Esophagus muscularis mucosa (tissue), 3 donors: ENCODE measurements around the gene AP3D1.

Source experiments
- POLR2AphosphoS5 ChIP-seq, 2 donors: sonication (generic); formaldehyde crosslinking; IDR thresholded peaks; one replicate each; pipeline ENCODE4 v1.6.1; 2017; ENCODE audit warnings: antibody characterized with exemption in 2 of 2
- TF ChIP-seq, protein P1 (sequence below), 3 experiments: fragments of 200-600 bp in 2 of 3; fragments of 450-650 bp in 1 of 3; sonication (generic) in 2 of 3; IDR thresholded peaks; one replicate each; pipeline ENCODE4 v1.5.1; 2017 to 2019; ENCODE audit warnings: antibody characterized with exemption in 3 of 3, mild to moderate bottlenecking in 2 of 3, moderate library complexity in 1 of 3

DNA sequence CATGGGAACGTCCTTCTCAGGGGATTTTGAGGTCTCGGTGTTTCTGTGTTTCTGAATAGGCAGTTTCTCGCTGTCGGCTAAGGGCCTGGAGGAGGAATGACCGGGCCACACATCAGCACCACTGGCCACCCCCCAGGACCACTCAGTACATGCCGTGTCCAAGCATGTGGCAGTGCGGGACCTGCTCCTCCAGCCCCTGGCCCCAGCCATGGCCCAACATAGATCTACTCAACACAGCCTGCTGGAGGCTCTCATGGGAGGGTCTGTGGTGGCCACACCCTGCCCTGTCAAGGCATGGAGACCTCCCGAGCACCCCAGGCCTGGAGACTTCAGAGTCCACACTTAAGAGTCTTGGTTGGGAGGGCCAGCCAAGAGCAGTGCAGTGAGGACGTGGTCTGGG is 37.1 kb downstream of the AP3D1 start:
- TF ChIP-seq, protein P1, sequence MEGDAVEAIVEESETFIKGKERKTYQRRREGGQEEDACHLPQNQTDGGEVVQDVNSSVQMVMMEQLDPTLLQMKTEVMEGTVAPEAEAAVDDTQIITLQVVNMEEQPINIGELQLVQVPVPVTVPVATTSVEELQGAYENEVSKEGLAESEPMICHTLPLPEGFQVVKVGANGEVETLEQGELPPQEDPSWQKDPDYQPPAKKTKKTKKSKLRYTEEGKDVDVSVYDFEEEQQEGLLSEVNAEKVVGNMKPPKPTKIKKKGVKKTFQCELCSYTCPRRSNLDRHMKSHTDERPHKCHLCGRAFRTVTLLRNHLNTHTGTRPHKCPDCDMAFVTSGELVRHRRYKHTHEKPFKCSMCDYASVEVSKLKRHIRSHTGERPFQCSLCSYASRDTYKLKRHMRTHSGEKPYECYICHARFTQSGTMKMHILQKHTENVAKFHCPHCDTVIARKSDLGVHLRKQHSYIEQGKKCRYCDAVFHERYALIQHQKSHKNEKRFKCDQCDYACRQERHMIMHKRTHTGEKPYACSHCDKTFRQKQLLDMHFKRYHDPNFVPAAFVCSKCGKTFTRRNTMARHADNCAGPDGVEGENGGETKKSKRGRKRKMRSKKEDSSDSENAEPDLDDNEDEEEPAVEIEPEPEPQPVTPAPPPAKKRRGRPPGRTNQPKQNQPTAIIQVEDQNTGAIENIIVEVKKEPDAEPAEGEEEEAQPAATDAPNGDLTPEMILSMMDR (IDR thresholded peaks at IDR 0.05) = no peak
- no peak for TF ChIP-seq POLR2AphosphoS5 (IDR thresholded peaks at IDR 0.05)
